ENCODE data around the gene FARP1.
A peak's percentile ranks its signal among the peaks of the same experiment; 100 is the strongest.

The FARP1 gene

GRCh38 chr13:98246538-98247172, 103.8 kb downstream of the FARP1 start:
- no peak for TF ChIP-seq CTCF (IDR thresholded peaks at IDR 0.05; ENCODE audit: low read length, missing control alignments)
- no peak for DNase-seq (ENCODE audit: low read depth)

GRCh38 chr13:98251708-98252107, 108.8 kb downstream of the FARP1 start:
- TF ChIP-seq CTCF (IDR thresholded peaks at IDR 0.05; ENCODE audit: low read length, missing control alignments): no peak
- no peak overlapping the region for H3K4me3 ChIP-seq (replicated peaks; ENCODE audit: low read depth, low read length)
- no peak for DNase-seq (ENCODE audit: low read depth)

More at GRCh38 chr13:98246538-98247172, 103.8 kb downstream of the FARP1 start:
- H3K4me3 ChIP-seq (replicated peaks; ENCODE audit: low read depth, low read length): no peak overlapping the region

GRCh38 chr13:98252931-98253470, 110.1 kb downstream of the FARP1 start:
- no peak for TF ChIP-seq CTCF (IDR thresholded peaks at IDR 0.05; ENCODE audit: low read length, missing control alignments)
- H3K4me3 ChIP-seq (replicated peaks; ENCODE audit: low read depth, low read length): no peak overlapping the region
- DNase-seq (ENCODE audit: low read depth): peak; percentile 59

GRCh38 chr13:98253526-98253925, 110.6 kb downstream of the FARP1 start:
- DNase-seq (ENCODE audit: low read depth): no peak
- TF ChIP-seq CTCF (IDR thresholded peaks at IDR 0.05; ENCODE audit: low read length, missing control alignments): no peak
- no peak overlapping the region for H3K4me3 ChIP-seq (replicated peaks; ENCODE audit: low read depth, low read length)

- DNase-seq (ENCODE audit: low read depth): no peak
- no peak overlapping the region for H3K4me3 ChIP-seq (replicated peaks; ENCODE audit: low read depth, low read length)
- TF ChIP-seq CTCF (IDR thresholded peaks at IDR 0.05; ENCODE audit: low read length, missing control alignments): no peak
Measured at GRCh38 chr13:98254513-98254912, 111.6 kb downstream of the FARP1 start.

- H3K4me3 ChIP-seq (replicated peaks; ENCODE audit: low read depth, low read length): no peak overlapping the region
- TF ChIP-seq CTCF (IDR thresholded peaks at IDR 0.05; ENCODE audit: low read length, missing control alignments): no peak
- no peak for DNase-seq (ENCODE audit: low read depth)
Measured at GRCh38 chr13:98258226-98258625, 115.3 kb downstream of the FARP1 start.
